RWPE2 (cell line): Measurements from ENCODE around the gene HENMT1.

Source experiments
- ATAC-seq: fragments of 200-7000 bp; cut with Tn5 transposase; 3 replicates; pipeline ENCODE4 v1.9.1; 2021; ENCODE audit warnings: low read depth
- DNase-seq: peaks from one replicate; pipeline ENCODE4 v3.0.0-alpha.2; 2020; ENCODE audit warnings: low spot score
- H3K27ac ChIP-seq: fragments of 450-650 bp; 2 replicates; pipeline ENCODE4 v1.5.1; 2017; ENCODE audit warnings: mild to moderate bottlenecking; ENCODE audit not compliant: poor library complexity, severe bottlenecking
- H3K27me3 ChIP-seq: fragments of 250-450 bp; sonication (Bioruptor Pico); 2 replicates; pipeline ENCODE4 v1.5.1; 2021; ENCODE audit warnings: mild to moderate bottlenecking, moderate library complexity; ENCODE audit not compliant: insufficient read depth, poor library complexity, severe bottlenecking
- H3K36me3 ChIP-seq: fragments of 250-450 bp; sonication (Bioruptor Pico); 2 replicates; pipeline ENCODE4 v1.5.1; 2020; ENCODE audit warnings: low read depth, mild to moderate bottlenecking, moderate library complexity
- H3K4me1 ChIP-seq: fragments of 250-450 bp; sonication (Bioruptor Pico); 2 replicates; pipeline ENCODE4 v1.5.1; 2021; ENCODE audit warnings: mild to moderate bottlenecking, moderate library complexity; ENCODE audit not compliant: insufficient read depth, poor library complexity, severe bottlenecking
- H3K4me3 ChIP-seq: fragments of 250-450 bp; sonication (Bioruptor Pico); 2 replicates; pipeline ENCODE4 v1.5.1; 2021; ENCODE audit warnings: mild to moderate bottlenecking, moderate library complexity; ENCODE audit not compliant: severe bottlenecking
- H3K9me3 ChIP-seq: fragments of 250-450 bp; sonication (Bioruptor Pico); 2 replicates; pipeline ENCODE4 v1.5.1; 2021; ENCODE audit warnings: mild to moderate bottlenecking, moderate library complexity; ENCODE audit not compliant: severe bottlenecking
- CTCF ChIP-seq: fragments of 450-650 bp; IDR thresholded peaks from one replicate; pipeline ENCODE4 v1.5.1; 2017; ENCODE audit warnings: mild to moderate bottlenecking, moderate library complexity; ENCODE audit not compliant: poor library complexity, severe bottlenecking

Gene HENMT1

GRCh38 chr1:108609483-108610049 is 51.3 kb downstream of the HENMT1 start:
- Histone ChIP-seq H3K9me3 (no peaks in the 10 kb centered on the region), H3K4me3 (no peak overlapping the region), H3K4me1 (no peaks in the 10 kb centered on the region), H3K36me3 (no peaks in the 10 kb centered on the region), H3K27ac (no peak overlapping the region), H3K27me3 (no peaks in the 10 kb centered on the region)
- no peak for TF ChIP-seq CTCF
- ATAC-seq (no peak), DNase-seq (no peak)

- Histone ChIP-seq H3K9me3 (no peaks in the 10 kb centered on the region), H3K27me3 (no peaks in the 10 kb centered on the region), H3K4me1 (no peaks in the 10 kb centered on the region), H3K36me3 (no peaks in the 10 kb centered on the region), H3K4me3 (no peak overlapping the region), H3K27ac (no peak overlapping the region)
- TF ChIP-seq CTCF, result no peak
- DNase-seq (no peak), ATAC-seq (no peak)
Measured at GRCh38 chr1:108606478-108606877, 54.4 kb downstream of the HENMT1 start.

GRCh38 chr1:108605633-108606032 is 55.3 kb downstream of the HENMT1 start:
- H3K27ac ChIP-seq, result no peak overlapping the region
- no peaks in the 10 kb centered on the region for H3K4me1 ChIP-seq
- no peaks in the 10 kb centered on the region for H3K9me3 ChIP-seq
- no peaks in the 10 kb centered on the region for H3K27me3 ChIP-seq
- TF ChIP-seq CTCF, result no peak
- ATAC-seq (no peak), DNase-seq (no peak)
- no peak overlapping the region for H3K4me3 ChIP-seq
- no peaks in the 10 kb centered on the region for H3K36me3 ChIP-seq

- ATAC-seq, result no peak
- no peaks in the 10 kb centered on the region for H3K27me3 ChIP-seq
- H3K27ac ChIP-seq, result no peak overlapping the region
- no peak overlapping the region for H3K4me3 ChIP-seq
- H3K36me3 ChIP-seq, result no peaks in the 10 kb centered on the region
- H3K4me1 ChIP-seq, result no peaks in the 10 kb centered on the region
- DNase-seq, result no peak
- no peaks in the 10 kb centered on the region for H3K9me3 ChIP-seq
- no peak for TF ChIP-seq CTCF
Measured at GRCh38 chr1:108601708-108602410, 59.0 kb downstream of the HENMT1 start.

- no peaks in the 10 kb centered on the region for H3K36me3 ChIP-seq
- DNase-seq (no peak), ATAC-seq (no peak)
- TF ChIP-seq CTCF, result no peak
- H3K4me1 ChIP-seq, result no peaks in the 10 kb centered on the region
- no peaks in the 10 kb centered on the region for H3K9me3 ChIP-seq
- H3K4me3 ChIP-seq, result no peak overlapping the region
- no peak overlapping the region for H3K27ac ChIP-seq
- no peaks in the 10 kb centered on the region for H3K27me3 ChIP-seq
Measured at GRCh38 chr1:108600504-108600903, 60.4 kb downstream of the HENMT1 start.
